ENCODE measurements around the gene AK1.

The AK1 gene, protein sequence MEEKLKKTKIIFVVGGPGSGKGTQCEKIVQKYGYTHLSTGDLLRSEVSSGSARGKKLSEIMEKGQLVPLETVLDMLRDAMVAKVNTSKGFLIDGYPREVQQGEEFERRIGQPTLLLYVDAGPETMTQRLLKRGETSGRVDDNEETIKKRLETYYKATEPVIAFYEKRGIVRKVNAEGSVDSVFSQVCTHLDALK

DNA sequence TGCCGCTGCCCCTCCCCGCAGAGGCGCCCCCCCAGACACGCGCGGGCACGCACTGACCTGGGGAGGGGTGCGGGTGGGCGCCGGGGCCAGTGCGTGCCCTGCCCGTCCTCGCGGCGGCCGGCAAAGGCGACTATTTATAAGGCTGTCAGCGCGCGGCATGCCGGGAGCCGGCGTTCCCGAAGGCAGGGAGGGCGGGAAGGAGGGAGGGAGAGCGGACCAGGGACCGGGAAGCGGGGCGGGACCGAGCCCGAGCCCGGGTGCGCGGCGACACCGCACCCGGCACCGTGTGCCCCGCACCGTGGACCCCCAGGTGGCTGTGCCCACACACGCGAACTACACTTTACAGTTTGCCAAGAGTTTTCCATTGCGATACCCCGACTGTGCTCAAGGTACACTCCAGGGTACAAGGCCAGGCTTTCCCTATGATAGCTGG is at the start of gene AK1:
AK1 (minus strand) TSS at position 110 of the 433 bp plus-strand sequence. CDS start 3,058 bp downstream, outside the sequence.
- DNase-seq (ENCODE audit: low read depth in 3 of 3, low spot score in 1 of 3) = no peak

DNA sequence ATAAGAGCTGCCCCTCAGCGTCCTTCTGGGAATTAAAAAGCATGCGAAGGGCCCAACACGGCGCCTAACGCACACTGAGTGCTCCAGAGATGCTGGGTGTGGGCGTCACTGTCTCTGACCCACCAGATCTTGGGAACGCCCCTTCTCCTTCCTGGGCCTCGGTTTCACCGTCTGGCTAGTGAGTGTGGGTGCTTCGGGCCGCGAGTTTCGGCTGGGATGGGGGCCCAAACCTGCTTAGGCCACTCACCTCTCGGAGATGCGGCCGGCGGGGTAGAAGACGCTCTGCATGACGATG is 49.4 kb upstream of the AK1 start:
- DNase-seq (ENCODE audit: low read depth in 3 of 3, low spot score in 1 of 3) = no peak

- DNase-seq (ENCODE audit: low read depth in 3 of 3, low spot score in 1 of 3) = no peak
Observed at GRCh38 chr9:127925959-127926905, 48.8 kb upstream of the AK1 start.

- DNase-seq (ENCODE audit: low read depth in 3 of 3, low spot score in 1 of 3) = no peak
Observed at GRCh38 chr9:127924736-127925444, 47.4 kb upstream of the AK1 start.

- DNase-seq (ENCODE audit: low read depth in 3 of 3, low spot score in 1 of 3) = no peak
Observed at GRCh38 chr9:127923771-127924170, 46.3 kb upstream of the AK1 start.

DNA sequence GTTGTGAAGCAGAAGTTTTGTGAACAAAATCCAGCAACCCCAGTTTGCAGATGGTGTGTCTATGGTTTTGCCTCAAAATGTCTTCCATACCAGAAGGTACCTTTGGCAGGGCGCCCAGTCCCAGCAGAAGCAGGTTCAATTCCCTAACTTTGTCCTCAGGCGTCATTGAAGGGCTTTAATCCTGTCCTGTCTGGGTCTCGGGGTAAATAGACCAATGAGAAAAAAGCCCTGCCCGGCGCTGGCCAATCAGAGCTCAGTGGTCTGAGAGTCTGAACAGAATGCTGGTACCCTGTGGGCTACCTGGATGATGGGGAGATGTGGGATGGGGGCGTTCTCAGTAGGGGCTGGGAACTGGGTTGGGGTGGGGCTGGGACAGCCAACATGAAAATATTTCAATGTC is 45.6 kb upstream of the AK1 start:
- no peak for DNase-seq (ENCODE audit: low read depth in 3 of 3, low spot score in 1 of 3)

DNA sequence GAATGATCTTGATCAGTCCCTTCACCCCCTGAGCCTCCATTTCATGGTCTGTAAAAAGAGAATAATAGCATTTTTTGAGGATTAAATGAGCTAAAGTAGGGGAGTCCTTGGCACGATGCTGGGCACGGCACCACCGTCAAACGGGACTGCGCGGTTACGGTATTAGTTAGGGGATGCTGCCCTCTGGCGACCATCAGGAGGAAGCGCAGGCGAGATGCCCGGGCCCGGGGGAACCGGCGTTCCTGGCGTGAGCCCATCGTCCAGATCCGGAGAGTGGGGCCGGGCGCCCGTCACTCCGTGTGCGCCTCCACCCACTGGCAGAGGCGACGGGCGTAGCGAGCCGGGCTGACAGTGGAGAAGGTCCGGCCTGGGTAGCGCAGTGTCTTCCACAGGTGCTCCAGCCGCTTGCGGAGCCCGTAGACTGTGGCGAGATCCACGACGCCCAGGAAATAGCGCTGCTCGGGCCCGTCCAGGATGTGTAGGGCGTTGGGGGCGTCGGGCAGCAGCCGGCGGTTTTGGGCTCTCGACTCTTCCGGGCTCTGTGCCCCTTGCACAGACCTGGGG is 44.2 kb upstream of the AK1 start:
- DNase-seq (ENCODE audit: low read depth in 3 of 3, low spot score in 1 of 3) = peak; percentile 34 to 72 (median 67)

- DNase-seq (ENCODE audit: low read depth in 3 of 3, low spot score in 1 of 3) = no peak
Observed at GRCh38 chr9:127920794-127921193, 43.3 kb upstream of the AK1 start.

GRCh38 chr9:127919253-127919815 is 41.9 kb upstream of the AK1 start:
- no peak for DNase-seq (ENCODE audit: low read depth in 3 of 3, low spot score in 1 of 3)

DNA sequence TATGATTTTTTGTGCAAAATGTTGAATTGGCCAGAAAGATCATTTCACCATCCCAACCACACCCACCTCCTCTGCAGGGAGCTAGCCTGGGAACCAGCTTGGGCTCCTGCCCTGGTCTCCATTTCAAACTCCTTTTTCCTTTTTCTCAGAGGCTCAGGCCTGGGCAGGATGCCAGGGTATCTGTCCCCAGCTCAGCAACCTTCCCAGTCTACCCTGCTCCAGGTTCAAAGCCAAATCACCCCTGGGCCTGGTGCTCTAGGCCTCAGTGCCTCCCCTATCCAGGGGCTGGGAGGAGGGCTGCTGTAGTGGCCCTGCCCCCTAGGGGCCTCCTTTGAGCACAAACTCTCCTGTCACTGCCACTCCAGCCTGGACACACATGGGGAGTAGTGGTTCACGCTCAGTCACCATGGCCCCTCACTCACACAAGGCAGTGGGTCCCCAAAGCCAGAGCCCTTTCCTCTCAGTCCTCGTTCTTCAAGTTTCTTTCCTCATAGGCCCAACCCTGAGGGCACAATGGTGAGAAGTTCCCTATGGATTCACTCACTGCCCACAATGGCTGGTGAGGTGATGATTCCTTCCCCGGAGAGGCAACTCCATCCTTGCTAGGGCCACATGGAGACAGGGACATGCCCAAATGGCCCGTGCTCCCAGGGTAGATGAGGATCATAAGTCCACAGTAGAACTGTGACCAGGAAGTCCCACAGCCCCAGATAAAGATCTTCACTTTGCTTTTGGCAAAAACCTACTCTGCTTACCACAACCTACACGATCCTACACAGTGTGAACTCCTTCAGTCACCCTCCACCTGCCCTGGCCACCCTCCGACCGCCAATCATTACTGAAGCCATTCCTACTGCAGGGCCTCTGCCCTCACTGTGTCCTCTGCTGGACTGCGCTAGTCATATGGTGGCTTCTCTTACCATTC is 41.0 kb upstream of the AK1 start:
- DNase-seq (ENCODE audit: low read depth in 3 of 3, low spot score in 1 of 3) = no peak

- no peak for DNase-seq (ENCODE audit: low read depth in 3 of 3, low spot score in 1 of 3)
Observed at GRCh38 chr9:127917603-127918002, 40.1 kb upstream of the AK1 start.

GRCh38 chr9:127916720-127917581 is 39.5 kb upstream of the AK1 start, which contains the start of gene ST6GALNAC4:
TSS of gene ST6GALNAC4 (minus strand) at chr9:127917041. CDS start at chr9:127916419, 622 bp downstream.
- DNase-seq (ENCODE audit: low read depth in 3 of 3, low spot score in 1 of 3) = peak; percentile 87 to 98 (median 93)

DNA sequence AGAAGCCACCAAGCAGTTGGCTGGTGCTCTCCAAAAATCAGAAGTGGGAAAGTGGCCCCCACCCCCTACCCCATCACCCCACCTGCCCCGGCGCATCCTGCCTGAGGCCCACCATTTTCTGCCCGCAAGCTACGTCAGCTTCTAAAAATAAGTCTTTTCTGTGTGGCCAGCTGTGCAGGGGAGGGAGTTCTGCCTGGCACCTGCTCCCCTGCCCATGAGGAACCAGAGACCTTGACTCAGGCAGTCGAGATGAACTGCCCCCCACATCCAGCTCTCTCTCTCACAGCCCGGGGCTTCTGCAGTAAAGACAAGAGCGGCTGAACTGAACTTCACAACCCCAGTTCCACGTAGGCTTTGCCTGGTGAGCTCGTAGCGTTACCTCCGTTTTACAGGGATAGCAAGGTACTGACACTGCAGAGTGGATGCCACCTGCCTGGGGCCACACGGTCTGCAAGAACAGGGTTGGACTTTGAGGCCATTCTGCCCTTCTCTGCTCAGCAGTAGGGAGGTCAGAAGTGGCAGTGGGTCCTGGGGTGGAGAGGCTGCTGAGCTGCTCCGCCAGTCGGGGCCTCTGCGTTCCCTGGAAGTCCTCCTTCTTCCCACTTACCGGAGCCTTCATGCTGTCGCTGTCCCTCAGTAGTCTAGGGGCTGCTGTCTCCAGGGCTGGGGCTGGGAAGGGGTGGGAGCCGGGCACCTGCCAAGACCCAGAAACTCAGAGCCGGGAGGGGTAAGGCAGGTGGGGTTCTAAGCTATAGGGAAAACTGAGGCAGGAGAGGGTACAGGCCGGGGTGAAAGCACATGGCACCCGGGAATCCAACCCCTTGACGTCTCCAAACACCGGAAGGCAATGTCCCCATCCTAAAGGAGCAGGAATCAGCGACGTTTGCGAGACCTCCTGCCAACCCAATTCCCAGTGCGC is 38.6 kb upstream of the AK1 start:
- DNase-seq (ENCODE audit: low read depth in 3 of 3, low spot score in 1 of 3) = no peak

- DNase-seq (ENCODE audit: low read depth in 3 of 3, low spot score in 1 of 3) = no peak
Observed at GRCh38 chr9:127915325-127915752, 37.9 kb upstream of the AK1 start.

GRCh38 chr9:127913682-127914081 is 36.2 kb upstream of the AK1 start:
- no peak for DNase-seq (ENCODE audit: low read depth in 3 of 3, low spot score in 1 of 3)

DNA sequence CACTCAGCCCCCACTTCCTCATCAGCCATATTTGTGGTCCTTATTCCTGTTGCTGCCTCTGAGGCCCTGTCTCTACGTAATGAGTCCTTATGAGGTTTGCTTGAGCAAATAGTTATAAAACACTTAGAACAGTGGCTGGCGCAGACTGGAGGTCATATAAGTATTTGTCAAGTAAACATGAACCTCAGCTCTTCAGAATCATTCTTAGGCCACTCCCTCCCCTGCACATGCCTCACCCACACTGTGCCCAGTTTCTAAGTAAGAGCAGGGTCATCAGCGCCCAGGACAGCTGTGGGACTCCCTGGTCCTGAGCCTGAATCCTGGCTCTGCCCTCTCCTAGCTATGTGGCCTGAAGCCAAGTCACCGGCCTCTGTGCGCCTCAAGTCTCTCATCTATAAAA is 35.4 kb upstream of the AK1 start:
- DNase-seq (ENCODE audit: low read depth in 3 of 3, low spot score in 1 of 3) = no peak

GRCh38 chr9:127912296-127912695 is 34.8 kb upstream of the AK1 start:
- DNase-seq (ENCODE audit: low read depth in 3 of 3, low spot score in 1 of 3) = no peak

DNA sequence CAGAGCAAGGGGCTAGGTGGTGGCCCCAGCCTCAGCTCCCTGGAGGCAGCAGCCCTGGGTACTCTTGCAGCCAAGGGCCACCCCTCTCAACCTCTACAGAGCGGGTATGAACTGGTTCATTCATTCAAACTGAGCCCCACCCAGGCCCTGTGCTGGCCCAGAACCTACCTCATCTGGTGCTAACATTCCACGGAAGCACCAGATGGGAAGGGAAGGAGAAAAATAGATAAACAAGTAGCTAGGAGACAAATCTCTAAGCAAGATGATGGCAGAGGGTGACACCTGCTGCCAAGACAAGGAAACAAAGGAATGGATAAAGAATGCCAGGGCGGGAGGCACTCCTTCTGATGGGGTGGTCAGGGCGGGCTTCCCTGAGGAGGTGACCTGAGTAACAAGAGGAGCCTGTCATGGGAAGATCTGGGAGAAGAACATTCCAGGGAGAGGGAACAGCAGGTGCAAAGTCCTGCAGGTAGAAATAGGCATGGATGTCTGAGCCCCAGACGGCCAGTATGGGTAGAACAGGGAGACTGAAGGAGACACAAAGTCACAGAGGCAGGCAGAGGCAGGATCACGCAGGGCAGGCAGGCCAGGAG is 33.2 kb upstream of the AK1 start:
- no peak for DNase-seq (ENCODE audit: low read depth in 3 of 3, low spot score in 1 of 3)

Measured in stimulated activated CD4-positive, alpha-beta T cell treated with anti-CD3 and anti-CD28 coated beads, TNF-alpha, amount 100 ng/mL, for 1 hour (primary cell).